Measurements from ENCODE around the gene ZNF800. TPM values are rescaled to one million over a fixed set of nuclear protein-coding genes. Genes with fewer than 3 reads are reported as not detected.

The ZNF800 gene
- total and polyA plus RNA-seq, 2 experiments from 2014 or later, result 14.3 to 41.5 TPM

GRCh38 chr7:127322832-127323493, 69.5 kb downstream of the ZNF800 start:
- no peak overlapping the region for H3K4me2 ChIP-seq
- no peaks in the 10 kb centered on the region for H3K9me3 ChIP-seq (ENCODE audit: low read depth)
- TF ChIP-seq, protein P1, sequence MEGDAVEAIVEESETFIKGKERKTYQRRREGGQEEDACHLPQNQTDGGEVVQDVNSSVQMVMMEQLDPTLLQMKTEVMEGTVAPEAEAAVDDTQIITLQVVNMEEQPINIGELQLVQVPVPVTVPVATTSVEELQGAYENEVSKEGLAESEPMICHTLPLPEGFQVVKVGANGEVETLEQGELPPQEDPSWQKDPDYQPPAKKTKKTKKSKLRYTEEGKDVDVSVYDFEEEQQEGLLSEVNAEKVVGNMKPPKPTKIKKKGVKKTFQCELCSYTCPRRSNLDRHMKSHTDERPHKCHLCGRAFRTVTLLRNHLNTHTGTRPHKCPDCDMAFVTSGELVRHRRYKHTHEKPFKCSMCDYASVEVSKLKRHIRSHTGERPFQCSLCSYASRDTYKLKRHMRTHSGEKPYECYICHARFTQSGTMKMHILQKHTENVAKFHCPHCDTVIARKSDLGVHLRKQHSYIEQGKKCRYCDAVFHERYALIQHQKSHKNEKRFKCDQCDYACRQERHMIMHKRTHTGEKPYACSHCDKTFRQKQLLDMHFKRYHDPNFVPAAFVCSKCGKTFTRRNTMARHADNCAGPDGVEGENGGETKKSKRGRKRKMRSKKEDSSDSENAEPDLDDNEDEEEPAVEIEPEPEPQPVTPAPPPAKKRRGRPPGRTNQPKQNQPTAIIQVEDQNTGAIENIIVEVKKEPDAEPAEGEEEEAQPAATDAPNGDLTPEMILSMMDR (IDR thresholded peaks at IDR 0.05; ENCODE audit: poor library complexity), result no peak
- TF ChIP-seq EZH2 (IDR thresholded peaks at IDR 0.05; ENCODE audit: borderline replicate concordance), result no peak
- no peak for TF ChIP-seq EZH2phosphoT487 (IDR thresholded peaks at IDR 0.05; ENCODE audit: low read depth, severe bottlenecking, unreplicated experiment)
- no peaks in the 10 kb centered on the region for H3K36me3 ChIP-seq (replicated peaks; ENCODE audit: insufficient read depth, low read depth)
- 68% methylated on average over 7 of the region's 7 CpGs for WGBS (ENCODE audit: low lambda C conversion rate, missing lambda C conversion rate)
- no peaks in the 10 kb centered on the region for H3K4me1 ChIP-seq (ENCODE audit: insufficient read depth)
- no peak overlapping the region for H2AFZ ChIP-seq
- H3K79me2 ChIP-seq, result no peaks in the 10 kb centered on the region
- H3K27ac ChIP-seq, result no peak overlapping the region
- no peaks in the 10 kb centered on the region for H4K20me1 ChIP-seq (ENCODE audit: insufficient read depth, poor library complexity, severe bottlenecking)
- peaks cover 3% of the 10 kb centered on the region for H3K27me3 ChIP-seq
- no peak for DNase-seq (ENCODE audit: low spot score)
- no peaks in the 10 kb centered on the region for H3K9me2 ChIP-seq (replicated peaks; ENCODE audit: insufficient read depth)
- no peak overlapping the region for H3K4me3 ChIP-seq

DNA sequence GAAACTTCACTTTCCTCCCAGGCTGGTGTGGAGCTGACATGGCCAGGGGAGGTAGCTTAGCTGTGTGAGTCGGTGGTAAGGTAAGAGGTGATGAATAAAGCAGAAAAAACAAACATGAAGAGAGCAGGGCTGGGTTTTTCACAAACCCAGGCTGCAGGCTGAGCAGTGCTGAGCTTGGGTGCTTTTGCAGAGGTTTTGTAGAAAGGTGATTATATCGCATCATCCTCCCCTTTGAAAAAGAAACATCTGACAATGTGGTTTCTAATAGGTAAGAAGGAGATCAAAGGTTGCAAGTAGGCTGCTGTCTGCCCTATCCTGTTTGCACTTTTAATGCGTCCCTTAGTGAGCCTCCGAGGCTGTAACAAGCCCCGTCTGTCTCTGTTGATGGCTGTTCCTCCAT, 70.2 kb downstream of the ZNF800 start:
- Histone ChIP-seq H3K4me3 (no peak overlapping the region), H3K79me2 (no peaks in the 10 kb centered on the region), H3K4me1 (ENCODE audit: insufficient read depth) (no peaks in the 10 kb centered on the region), H3K27me3 (peaks cover 3% of the 10 kb centered on the region), H2AFZ (no peak overlapping the region), H4K20me1 (ENCODE audit: insufficient read depth, poor library complexity, severe bottlenecking) (no peaks in the 10 kb centered on the region), H3K9me3 (ENCODE audit: low read depth) (no peaks in the 10 kb centered on the region), H3K4me2 (no peak overlapping the region), H3K27ac (no peak overlapping the region), H3K9me2 (replicated peaks; ENCODE audit: insufficient read depth) (no peaks in the 10 kb centered on the region), H3K36me3 (replicated peaks; ENCODE audit: insufficient read depth, low read depth) (no peaks in the 10 kb centered on the region)
- WGBS (ENCODE audit: low lambda C conversion rate, missing lambda C conversion rate), result 57% methylated on average over 5 of the region's 5 CpGs
- no peak for DNase-seq (ENCODE audit: low spot score)
- TF ChIP-seq, protein P1 (IDR thresholded peaks at IDR 0.05; ENCODE audit: poor library complexity), result no peak
- no peak for TF ChIP-seq EZH2phosphoT487 (IDR thresholded peaks at IDR 0.05; ENCODE audit: low read depth, severe bottlenecking, unreplicated experiment)
- no peak for TF ChIP-seq EZH2 (IDR thresholded peaks at IDR 0.05; ENCODE audit: borderline replicate concordance)

DNA sequence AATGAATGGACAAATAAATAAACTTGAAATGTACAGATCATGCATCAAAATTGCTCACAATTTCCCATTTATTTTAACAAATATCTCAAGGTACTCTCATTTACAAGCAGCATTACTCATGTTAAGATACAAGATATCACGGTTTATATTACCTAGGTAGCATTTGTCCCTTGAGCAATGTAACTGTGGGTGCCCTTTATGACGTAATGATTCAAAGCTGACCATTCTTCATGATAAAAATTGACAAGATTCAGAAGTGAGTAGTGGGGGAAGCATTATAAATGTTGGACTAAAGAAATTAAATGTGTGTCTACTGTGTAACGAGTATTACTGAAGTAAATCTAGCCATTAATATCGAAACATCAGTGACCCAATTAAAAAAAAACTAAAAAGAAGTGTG, 71.5 kb downstream of the ZNF800 start:
- no peak overlapping the region for H2AFZ ChIP-seq

More for the DNA sequence above, 71.5 kb downstream of the ZNF800 start:
- TF ChIP-seq EZH2phosphoT487 (IDR thresholded peaks at IDR 0.05; ENCODE audit: low read depth, severe bottlenecking, unreplicated experiment), result no peak
- TF ChIP-seq EZH2 (IDR thresholded peaks at IDR 0.05; ENCODE audit: borderline replicate concordance), result no peak
- TF ChIP-seq, protein P1 (IDR thresholded peaks at IDR 0.05; ENCODE audit: poor library complexity), result no peak
- 83% methylated on average over 4 of the region's 4 CpGs for WGBS (ENCODE audit: low lambda C conversion rate, missing lambda C conversion rate)
- H3K9me2 ChIP-seq (replicated peaks; ENCODE audit: insufficient read depth), result no peaks in the 10 kb centered on the region
- no peak overlapping the region for H3K27ac ChIP-seq
- peaks cover 3% of the 10 kb centered on the region for H3K27me3 ChIP-seq
- H3K36me3 ChIP-seq (replicated peaks; ENCODE audit: insufficient read depth, low read depth), result no peaks in the 10 kb centered on the region
- no peaks in the 10 kb centered on the region for H3K79me2 ChIP-seq
- no peaks in the 10 kb centered on the region for H4K20me1 ChIP-seq (ENCODE audit: insufficient read depth, poor library complexity, severe bottlenecking)
- H3K4me2 ChIP-seq, result no peak overlapping the region
- no peak for DNase-seq (ENCODE audit: low spot score)
- no peak overlapping the region for H3K4me3 ChIP-seq
- no peaks in the 10 kb centered on the region for H3K4me1 ChIP-seq (ENCODE audit: insufficient read depth)
- H3K9me3 ChIP-seq (ENCODE audit: low read depth), result no peaks in the 10 kb centered on the region

Other genes with a start within 250 kb of the ZNF800 start
- 2.9 and 4.5 TPM in 2 replicates for gene GRM8, start 139.8 kb downstream of the ZNF800 start, total RNA-seq
- gene GRM8, start 139.8 kb downstream of the ZNF800 start, polyA plus RNA-seq, result 0.62 and 0.96 TPM in 2 replicates
- 15.4 TPM in 2 replicates for gene GCC1, start 192.9 kb upstream of the ZNF800 start, total RNA-seq
- 12.3 and 13.0 TPM in 2 replicates for gene GCC1, start 192.9 kb upstream of the ZNF800 start, polyA plus RNA-seq
- 194 and 243 TPM in 2 replicates for gene ARF5, start 195.7 kb upstream of the ZNF800 start, total RNA-seq
- 237 and 289 TPM in 2 replicates for gene ARF5, start 195.7 kb upstream of the ZNF800 start, polyA plus RNA-seq
- gene FSCN3, start 201.0 kb upstream of the ZNF800 start, total RNA-seq, result 0.96 and 1.7 TPM in 2 replicates
- not detected in 2 replicates for gene FSCN3, start 201.0 kb upstream of the ZNF800 start, polyA plus RNA-seq
- 0.24 and 0.30 TPM in 2 replicates for gene PAX4, start 225.4 kb upstream of the ZNF800 start, total RNA-seq
- 0.65 and 0.66 TPM in 2 replicates for gene PAX4, start 225.4 kb upstream of the ZNF800 start, polyA plus RNA-seq